NCI-H1417 treated with DMSO at 0.1 percent for 48 hours (cell line): ENCODE data around the gene KLF16.

Source experiments
- DNase-seq: peaks from one replicate; lab custom pipeline; 2025; lab: John Stamatoyannopoulos, UW

Gene KLF16

DNA sequence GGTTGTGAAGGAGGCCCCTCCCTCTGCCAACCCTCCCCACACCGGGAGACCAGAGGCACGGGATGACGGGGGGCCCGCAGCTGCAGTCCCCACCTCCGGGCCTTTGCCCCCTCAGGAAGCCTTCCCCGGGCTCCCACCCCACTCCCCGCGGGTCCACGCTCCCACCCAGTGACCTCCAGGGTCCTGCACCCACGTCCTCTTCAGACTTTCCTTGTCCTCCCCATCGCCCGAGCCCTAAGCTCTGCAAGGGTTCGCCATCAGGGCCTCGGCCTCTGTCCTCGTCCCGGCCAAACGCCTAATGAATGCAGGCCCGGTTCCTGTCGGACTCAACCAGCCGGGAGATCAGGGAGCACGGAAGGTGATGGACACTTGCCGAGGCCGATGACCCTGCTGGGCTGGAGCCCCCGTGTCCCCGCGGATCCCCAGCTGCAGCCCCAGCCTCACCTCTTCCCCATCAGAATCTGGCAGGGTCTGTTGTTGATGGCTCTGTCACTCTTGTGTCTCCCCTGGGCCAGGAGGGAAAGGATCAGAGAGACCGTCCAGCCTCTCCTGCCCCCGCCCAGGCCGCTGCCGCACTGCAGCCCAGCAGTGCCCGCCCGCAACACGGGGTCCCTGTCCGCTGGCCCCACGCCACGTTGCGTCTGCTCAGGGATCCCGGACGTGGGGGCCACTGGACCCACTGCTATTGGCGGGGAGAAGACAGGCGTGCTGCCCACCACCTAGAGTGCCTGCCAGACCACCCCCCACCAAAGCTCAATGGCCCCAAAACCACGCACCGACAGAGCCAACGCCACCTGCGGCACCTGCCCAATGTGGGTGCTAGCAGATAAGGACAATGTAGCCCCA lies 57.0 kb downstream of the KLF16 start:
- no peak for DNase-seq

DNA sequence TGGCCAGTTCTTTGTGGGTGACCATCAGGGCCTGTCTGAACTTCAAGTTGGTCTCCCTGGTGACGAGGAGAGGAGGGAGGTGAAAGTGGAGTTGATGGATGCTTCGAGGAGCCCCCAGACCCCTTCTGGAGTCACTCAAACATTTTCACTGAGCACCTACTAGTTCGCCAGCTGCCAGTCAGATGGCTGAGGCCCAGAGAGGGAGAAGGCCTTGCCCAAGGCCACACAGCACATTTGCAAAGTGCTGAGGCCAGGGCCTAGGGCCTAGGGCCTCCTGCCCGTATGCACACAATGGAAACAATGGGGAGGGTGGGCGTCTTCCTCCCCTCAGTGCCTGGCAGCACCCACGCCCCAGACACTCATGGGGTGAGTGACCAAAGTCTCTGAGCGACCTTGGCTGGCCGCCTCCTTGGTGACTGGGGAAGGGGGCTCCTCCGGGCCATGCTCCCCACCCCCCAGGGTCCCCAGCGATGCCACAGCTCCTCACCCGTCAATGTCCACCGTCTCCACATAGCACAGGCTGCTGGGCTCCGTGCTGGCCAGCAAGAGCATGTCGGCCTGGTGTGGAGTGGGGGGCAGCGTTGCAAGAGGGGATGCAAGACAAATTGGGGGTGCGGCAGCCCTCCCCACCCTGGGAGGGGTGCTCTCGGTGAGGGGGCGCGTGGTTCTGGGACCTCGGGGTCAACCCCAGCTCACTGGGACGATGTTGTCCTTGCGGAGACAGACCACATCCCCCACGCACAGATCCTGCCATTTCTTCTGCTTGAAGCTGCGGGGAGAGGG lies 57.8 kb downstream of the KLF16 start:
- DNase-seq = no peak

DNA sequence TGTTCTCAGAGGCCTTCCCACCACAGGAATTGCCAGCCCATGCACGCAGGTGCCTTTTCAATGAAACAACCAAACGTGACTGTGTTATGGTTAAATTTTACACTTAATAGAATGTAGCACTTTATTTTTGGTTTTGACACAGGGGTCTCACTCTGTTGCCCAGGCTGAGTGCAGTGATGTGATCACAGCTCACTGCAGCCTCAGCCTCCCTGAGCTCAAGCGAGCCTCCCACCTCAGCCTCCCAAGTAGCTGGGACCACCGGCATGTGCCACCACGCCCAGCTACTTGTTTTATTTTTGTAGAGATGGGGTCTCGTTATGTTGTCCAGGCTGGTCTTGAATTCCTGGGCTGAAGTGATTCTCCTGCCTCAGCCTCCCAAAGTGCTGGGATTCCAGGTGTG lies 58.5 kb downstream of the KLF16 start:
- no peak for DNase-seq
